COLO668 (cell line): ENCODE measurements around the gene PDXK.
"Not testable (repeated sequence)": the region's sequence is repeated elsewhere in the genome, so short reads cannot be mapped to it uniquely, and the experiment has no call there.

ENCODE experiments used
- DNase-seq: peaks from one replicate; lab custom pipeline; 2025; ENCODE audit not compliant: unreplicated experiment; lab: John Stamatoyannopoulos, UW

PDXK gene

GRCh38 chr21:43697758-43698643, 20.9 kb upstream of the PDXK start:
- no peak for DNase-seq

GRCh38 chr21:43699492-43699777, 19.5 kb upstream of the PDXK start:
- DNase-seq = not testable (repeated sequence)

- DNase-seq = no peak
These were observed 18.9 kb upstream of the PDXK start for GRCh38 chr21:43699933-43700599.

GRCh38 chr21:43701936-43702784, 16.8 kb upstream of the PDXK start:
- no peak for DNase-seq

GRCh38 chr21:43702785-43703034, 16.2 kb upstream of the PDXK start:
- DNase-seq = no peak

- DNase-seq = peak; percentile 36
These were observed 15.7 kb upstream of the PDXK start for GRCh38 chr21:43703035-43703880.

GRCh38 chr21:43707462-43707861, 11.5 kb upstream of the PDXK start:
- no peak for DNase-seq

GRCh38 chr21:43708745-43709381, 10.1 kb upstream of the PDXK start:
- no peak for DNase-seq

GRCh38 chr21:43712268-43712942, 6.5 kb upstream of the PDXK start:
- peak; percentile 74 for DNase-seq

- DNase-seq = not testable (repeated sequence)
These were observed 5.8 kb upstream of the PDXK start for GRCh38 chr21:43713123-43713522.

GRCh38 chr21:43716376-43717165, 2.4 kb upstream of the PDXK start:
- DNase-seq = no peak

GRCh38 chr21:43717166-43717853, 1.6 kb upstream of the PDXK start:
- no peak for DNase-seq

- peak; percentile 69 for DNase-seq
These were observed 710 bp upstream of the PDXK start for GRCh38 chr21:43717967-43718871.

GRCh38 chr21:43719748-43720538, 1.0 kb downstream of the PDXK start:
- DNase-seq = peak; percentile 62

- DNase-seq = no peak
These were observed 1.7 kb downstream of the PDXK start for GRCh38 chr21:43720539-43721166.

- no peak for DNase-seq
These were observed 2.3 kb downstream of the PDXK start for GRCh38 chr21:43721206-43721605.
